HUDEP-2 (cell line): ENCODE measurements around the gene DPEP2NB.
A peak's percentile ranks its signal among the peaks of the same experiment; 100 is the strongest.
"Not testable (repeated sequence)": the region's sequence is repeated elsewhere in the genome, so short reads cannot be mapped to it uniquely, and the experiment has no call there.

Experiments
- DNase-seq, 76 experiments: peaks; one replicate each; lab custom pipeline; 2025; ENCODE audit not compliant: unreplicated experiment in 76 of 76; lab: John Stamatoyannopoulos, UW

Gene DPEP2NB

GRCh38 chr16:68019167-68019680, 3.5 kb upstream of the DPEP2NB start:
- DNase-seq = no peak

DNA sequence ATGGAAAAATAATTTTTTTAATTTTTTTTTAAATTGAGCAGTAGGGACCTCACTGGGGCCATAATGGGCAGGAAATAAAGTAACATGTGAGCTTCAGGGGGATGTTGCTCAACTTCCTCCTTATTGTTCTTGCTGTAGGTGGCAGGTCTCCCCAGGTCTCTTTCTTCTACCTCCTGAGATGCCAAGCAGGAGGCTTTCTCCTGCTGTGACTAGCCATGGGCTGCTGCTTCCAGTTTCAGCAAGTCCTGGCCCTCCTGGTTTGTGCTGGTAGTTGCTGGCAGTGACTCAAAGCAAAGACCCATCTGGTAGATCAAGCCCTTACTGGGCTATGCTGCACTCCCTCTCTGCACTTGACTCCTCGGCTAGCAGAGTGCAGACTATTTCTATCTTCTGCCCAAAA, 2.3 kb downstream of the DPEP2NB start:
- no peak for DNase-seq

DNA sequence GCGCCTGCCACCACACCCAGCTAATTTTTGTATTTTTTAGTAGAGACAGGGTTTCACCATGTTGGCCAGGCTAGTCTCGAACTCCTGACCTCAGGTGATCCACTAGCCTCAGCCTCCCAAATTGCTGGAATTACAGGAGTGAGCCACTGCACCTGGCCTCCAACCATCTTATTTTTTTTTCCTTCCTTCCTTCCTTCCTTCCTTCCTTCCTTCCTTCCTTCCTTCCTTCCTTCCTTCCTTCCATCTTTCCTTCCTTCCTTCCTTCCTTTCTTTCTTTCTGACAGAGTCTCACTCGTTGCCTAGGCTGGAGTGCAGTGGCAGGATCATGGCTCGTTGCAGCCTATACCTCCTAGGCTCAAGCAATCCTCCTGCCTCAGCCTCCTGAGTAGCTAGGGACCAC, 5.8 kb downstream of the DPEP2NB start:
- DNase-seq = not testable (repeated sequence)

DNA sequence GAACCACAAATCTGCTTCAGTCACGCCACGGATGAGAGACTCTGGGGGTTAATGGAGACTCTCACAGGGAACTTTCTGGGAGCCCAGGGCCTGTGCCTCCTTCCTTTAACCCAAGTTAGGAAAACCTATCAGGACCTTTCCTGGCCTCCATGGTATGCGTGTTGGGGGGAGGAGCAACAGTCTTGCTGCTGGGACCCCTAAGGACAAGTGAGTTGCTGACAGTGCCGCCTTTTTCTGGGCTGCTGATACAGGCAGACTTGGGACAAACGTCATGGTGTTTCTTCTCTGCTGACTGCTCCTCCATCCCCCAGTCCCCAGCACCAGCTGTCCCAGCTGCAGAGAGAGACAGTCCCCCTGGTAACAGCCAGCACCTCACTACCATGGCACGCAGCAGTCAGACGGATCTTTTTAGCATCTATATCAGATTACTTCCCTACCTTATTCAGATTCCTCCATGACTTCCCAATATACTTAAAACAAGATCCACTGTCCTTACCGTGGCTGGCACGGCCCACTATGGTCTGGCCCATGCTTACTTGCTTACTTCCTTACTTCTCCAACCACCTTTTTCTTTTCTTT, 6.5 kb downstream of the DPEP2NB start:
- DNase-seq = no peak

- peak in 5 of 76 experiments; percentile 3 to 24 (median 12) for DNase-seq
Observed at GRCh38 chr16:68005786-68006286, 9.9 kb downstream of the DPEP2NB start.

DNA sequence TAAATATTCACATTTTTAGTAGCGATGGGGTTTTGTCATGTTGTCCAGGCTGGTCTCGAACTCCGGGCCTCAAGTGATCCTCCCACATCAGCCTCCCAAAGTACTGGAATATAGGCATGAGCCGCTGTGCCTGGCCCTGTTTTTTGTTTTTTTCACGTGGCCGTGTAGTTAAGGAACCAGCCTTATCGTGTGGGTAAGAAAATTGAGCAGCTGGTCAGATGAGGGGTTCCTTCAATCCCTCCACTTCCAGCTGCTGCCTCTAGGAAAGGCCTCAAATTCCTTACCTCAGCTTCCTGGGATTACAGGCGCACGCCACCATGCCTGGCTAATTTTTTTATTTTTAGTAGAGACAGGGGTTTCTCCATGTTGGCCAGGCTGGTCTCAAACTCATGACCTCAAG, 10.5 kb downstream of the DPEP2NB start:
- DNase-seq = no peak

DNA sequence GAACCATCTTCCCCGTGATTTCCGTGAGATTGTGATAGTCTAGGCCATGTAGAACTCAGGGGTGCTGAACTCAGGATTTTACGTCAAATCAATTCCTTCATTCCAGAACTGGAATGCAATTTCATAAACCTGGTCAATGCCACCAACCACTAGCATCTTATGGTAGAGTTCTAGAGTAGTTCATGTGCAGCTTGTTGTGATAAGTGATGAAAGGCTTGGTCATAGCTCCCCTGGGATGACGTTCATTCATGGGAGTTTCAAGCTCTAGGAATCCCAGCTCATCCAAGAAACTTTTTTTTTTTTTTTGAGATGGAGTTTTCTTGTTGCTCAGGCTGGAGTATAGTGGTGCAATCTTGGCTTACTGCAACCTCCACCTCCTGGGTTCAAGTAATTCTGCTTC, 12.7 kb downstream of the DPEP2NB start:
- no peak for DNase-seq

DNA sequence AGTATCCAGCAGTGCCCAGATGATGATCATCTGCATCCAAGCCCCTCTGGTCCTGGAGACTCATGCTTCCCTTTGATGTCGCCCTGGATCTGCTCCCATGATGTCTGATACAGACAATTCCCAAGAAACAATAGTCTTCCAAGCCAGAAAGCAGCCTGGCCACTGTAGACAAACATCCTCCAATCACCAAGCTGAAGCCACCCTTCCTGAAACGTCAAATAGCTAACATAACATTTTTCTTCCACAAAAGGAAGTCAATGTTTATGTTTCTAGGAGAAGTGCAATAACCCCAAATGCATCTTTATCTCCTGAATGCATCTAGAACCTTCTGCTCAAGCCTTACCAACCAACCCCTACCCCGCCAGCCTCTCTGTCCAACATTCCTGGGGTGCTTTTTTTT, 15.3 kb downstream of the DPEP2NB start:
- DNase-seq = no peak

DNA sequence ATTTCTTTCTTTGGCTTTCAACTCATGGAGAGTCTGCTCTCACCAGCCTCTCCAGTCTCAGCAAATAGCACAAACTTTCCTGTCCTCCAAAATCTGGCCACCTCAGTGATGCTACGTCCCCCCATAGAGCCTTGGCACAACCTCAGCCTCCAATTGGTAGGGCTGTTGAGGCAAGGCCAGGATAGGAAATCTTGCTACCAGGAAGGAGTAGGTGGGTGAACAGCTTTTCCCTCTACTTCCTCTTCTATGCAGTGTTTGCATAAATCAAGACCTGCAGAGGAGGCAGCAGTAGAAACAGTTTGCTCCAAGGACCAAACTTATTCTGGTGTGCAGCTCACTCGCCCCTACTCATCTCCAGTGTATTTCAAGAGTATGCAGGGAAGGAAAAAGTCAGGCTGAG, 15.7 kb downstream of the DPEP2NB start:
- DNase-seq = no peak

GRCh38 chr16:67998779-67999688, 16.7 kb downstream of the DPEP2NB start, which contains the start of gene DPEP2:
DPEP2 (minus strand) TSS chr16:67999484; CDS start chr16:67993212, 6,272 bp downstream.
- peak in 2 of 76 experiments; percentile 5 to 21 for DNase-seq

DNA sequence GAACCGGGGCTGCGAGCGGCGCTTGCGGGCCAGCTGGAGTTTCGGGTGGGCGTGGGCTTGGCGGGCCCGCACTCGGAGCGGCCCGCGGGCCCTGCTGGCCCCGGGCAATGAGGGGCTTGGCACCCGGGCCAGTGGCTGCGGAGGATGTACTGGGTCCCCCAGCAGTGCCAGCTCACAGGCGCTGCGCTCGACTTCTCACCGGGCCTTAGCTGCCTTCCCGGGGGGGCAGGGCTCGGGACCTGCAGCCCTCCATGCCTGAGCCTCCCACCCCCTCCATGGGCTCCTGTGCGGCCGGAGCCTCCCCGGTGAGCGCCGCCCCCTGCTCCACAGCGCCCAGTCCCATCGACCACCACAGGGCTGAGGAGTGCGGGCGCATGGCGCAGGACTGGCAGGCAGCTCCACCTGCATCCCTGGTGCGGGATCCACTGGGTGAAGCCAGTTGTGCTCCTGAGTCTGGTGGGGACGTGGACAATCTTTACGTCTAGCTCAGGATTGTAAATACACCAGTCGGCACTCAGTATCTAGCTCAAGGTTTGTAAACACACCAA, 17.4 kb downstream of the DPEP2NB start:
- DNase-seq = not testable (repeated sequence)

DNA sequence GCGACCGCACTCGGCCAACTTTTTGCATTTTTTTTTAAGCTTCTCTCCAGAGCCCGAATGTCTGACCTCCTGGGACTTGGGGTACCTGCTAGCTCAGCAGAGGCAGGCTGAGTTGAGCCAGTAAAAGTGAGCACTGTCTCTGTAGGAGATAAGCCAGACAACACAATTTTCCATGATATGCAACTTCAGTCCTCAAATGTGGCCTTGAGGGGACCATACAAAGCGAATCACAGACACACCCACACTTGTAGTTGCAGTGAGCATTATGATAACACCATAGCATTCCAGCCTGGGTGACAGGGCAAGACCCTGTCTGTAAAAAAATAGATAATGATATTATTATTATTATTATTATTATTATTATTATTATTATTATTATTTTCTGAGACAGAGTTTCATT, 19.0 kb downstream of the DPEP2NB start:
- DNase-seq = peak in 32 of 76 experiments; percentile 3 to 65 (median 31)

GRCh38 chr16:67995423-67995822, 20.3 kb downstream of the DPEP2NB start:
- peak in 10 of 76 experiments; percentile 10 to 40 (median 21) for DNase-seq

DNA sequence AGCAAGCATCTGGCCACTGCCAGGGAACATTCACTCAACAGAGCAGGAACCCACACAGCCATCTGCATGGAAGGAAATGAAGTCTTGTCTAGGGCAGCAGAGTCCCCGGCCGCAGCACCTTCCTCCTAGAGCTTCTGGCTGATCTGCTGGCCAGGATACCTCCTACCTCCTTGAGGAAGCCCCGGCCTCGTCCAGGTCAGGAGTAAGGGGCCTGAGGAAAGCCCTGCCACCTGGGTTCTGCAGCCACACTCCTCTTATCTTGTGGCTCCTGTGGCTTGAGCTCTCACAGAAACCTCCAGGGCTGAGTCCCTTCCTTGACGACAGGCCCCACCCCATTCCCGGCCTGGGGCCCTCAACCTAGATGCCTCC, 21.7 kb downstream of the DPEP2NB start:
- DNase-seq = peak in 13 of 76 experiments; percentile 2 to 65 (median 36)

GRCh38 chr16:67993207-67994039, 22.3 kb downstream of the DPEP2NB start:
- DNase-seq = peak in 73 of 76 experiments; percentile 38 to 94 (median 82)

DNA sequence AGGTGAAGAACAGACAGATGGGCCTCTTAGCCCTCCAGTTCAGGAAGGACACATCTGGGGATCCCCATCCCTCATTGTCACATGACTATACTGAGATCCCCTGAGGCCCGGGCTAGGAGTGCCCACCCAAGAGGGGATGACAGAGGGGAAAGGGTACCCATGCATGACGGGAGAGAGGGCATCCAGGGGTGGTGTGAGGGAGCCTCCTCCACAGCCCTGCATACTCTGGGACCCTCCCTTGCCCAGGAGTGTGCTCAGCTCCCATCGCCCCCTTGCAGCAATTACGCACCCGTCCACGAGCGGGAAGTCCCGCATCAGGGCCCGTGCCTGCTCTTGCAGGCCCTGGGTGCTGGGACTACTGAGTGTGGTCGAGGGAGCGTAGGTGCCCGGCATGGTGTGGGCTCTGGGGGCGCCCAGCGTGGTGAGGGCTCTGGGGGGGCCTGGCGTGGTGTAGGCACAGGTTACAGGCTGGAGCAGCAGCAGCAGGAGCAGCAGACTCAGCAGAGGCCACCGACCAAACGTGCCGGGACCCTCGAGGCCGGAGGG, 23.0 kb downstream of the DPEP2NB start:
- no peak for DNase-seq

DNA sequence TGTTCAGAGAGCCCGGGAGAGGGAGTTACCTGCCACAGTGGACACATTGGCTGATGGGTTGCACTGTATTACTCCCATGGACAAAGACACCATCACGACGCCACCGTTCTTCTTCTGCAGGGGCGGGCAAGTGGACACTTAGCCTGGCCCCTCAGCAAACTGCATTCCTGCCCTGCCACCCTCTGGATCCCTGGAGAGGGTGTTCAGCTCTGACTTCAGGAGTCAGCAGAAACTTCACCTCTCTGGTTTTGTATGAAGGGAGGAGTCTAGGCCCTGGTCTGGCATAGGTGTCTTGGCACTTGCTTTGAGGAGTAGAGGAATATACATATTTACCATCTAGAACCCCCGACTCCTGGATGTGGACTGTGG, 25.7 kb downstream of the DPEP2NB start:
- DNase-seq = no peak

DNA sequence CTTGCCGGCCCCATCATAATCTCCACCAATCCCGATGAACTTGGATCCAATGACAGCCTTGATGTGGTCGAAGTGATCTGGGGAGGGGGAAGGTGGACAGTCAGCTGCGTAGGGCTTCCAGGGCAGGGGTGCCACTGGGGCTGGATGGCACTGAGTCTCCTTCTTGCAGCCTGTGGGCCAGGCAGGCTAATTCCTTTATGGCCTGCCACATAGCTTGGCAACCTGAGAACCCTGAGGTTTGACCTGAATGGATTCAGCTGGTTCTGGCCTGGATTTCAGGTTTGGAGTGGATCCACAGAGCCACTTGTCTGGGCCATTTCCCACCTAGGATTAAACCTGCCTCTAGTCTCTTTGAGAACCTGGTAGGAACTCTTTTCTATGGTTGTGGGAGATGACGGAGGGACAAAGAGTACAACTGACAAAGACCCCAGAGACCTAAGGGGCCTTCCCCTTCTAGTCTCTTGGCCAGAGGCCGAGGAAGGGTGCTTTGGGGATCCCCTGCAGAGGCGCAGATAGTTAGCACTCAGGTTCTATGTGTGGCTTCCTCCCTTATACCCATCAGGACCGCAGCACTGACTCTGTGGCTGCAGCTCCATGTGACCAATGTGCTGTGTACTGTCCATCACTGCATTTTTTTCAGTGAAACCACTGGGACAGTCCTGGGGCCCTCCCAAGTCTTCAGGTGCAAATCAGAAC, 26.2 kb downstream of the DPEP2NB start:
- DNase-seq = no peak

- no peak for DNase-seq
Observed at GRCh38 chr16:67988675-67989074, 27.0 kb downstream of the DPEP2NB start.
